Neural progenitor cell (in vitro differentiated cells): ENCODE results near the gene TRAM1L1. TPM values are rescaled to one million over a fixed set of nuclear protein-coding genes. Genes with fewer than 3 reads are reported as not detected.
A peak's percentile ranks its signal among the peaks of the same experiment; 100 is the strongest.

Experiments used
- DNase-seq: peaks from one replicate; pipeline ENCODE4 v3.0.0-alpha.2; 2016; ENCODE audit warnings: low spot score
- H2AFZ ChIP-seq: fragments of 200-600 bp; sonication (generic); replicated peaks from 2 replicates; pipeline ENCODE4 v1.6.1; 2016; ENCODE audit warnings: antibody characterized with exemption
- H3F3A ChIP-seq: fragments of 200-600 bp; sonication (generic); 2 replicates; pipeline ENCODE4 v1.6.1; 2016; ENCODE audit warnings: antibody characterized with exemption, low read depth
- H3K27ac ChIP-seq: fragments of 200-600 bp; sonication (generic); 2 replicates; pipeline ENCODE4 v1.5.1; 2016; ENCODE audit warnings: mild to moderate bottlenecking
- H3K27me3 ChIP-seq: fragments of 200-600 bp; sonication (generic); 2 replicates; pipeline ENCODE4 v1.6.1; 2016; ENCODE audit warnings: mild to moderate bottlenecking, moderate library complexity
- H3K36me3 ChIP-seq: fragments of 200-600 bp; sonication (generic); 2 replicates; pipeline ENCODE4 v1.5.1; 2016
- H3K4me1 ChIP-seq: fragments of 200-600 bp; sonication (generic); 2 replicates; pipeline ENCODE4 v1.6.1; 2016; ENCODE audit warnings: mixed run types
- H3K4me2 ChIP-seq: fragments of 200-600 bp; sonication (generic); 2 replicates; pipeline ENCODE4 v1.6.1; 2016
- H3K4me3 ChIP-seq: fragments of 200-600 bp; sonication (generic); 2 replicates; pipeline ENCODE4 v1.5.1; 2016
- H3K79me2 ChIP-seq: fragments of 200-600 bp; sonication (generic); 2 replicates; pipeline ENCODE4 v1.6.1; 2016; ENCODE audit warnings: low read depth
- H3K9ac ChIP-seq: fragments of 200-600 bp; sonication (generic); 2 replicates; pipeline ENCODE4 v1.6.1; 2016
- H3K9me3 ChIP-seq: fragments of 200-600 bp; sonication (generic); 2 replicates; pipeline ENCODE4 v1.5.1; 2016; ENCODE audit warnings: low read depth
- H4K20me1 ChIP-seq: fragments of 200-600 bp; sonication (generic); 2 replicates; pipeline ENCODE4 v1.6.1; 2016; ENCODE audit warnings: low read depth
- H3K27ac Mint-ChIP-seq: 3 replicates; pipeline ENCODE4 v1.8.0; 2021; ENCODE audit warnings: mixed read lengths
- H3K27me3 Mint-ChIP-seq: 2 replicates; pipeline ENCODE4 v1.8.0; 2022; ENCODE audit warnings: low read depth, mild to moderate bottlenecking, inconsistent platforms, moderate library complexity, mixed read lengths; ENCODE audit not compliant: insufficient read depth
- H3K36me3 Mint-ChIP-seq: 3 replicates; pipeline ENCODE4 v1.8.0; 2021; ENCODE audit warnings: mixed read lengths
- H3K4me1 Mint-ChIP-seq: 3 replicates; pipeline ENCODE4 v1.8.0; 2021; ENCODE audit warnings: mixed read lengths
- H3K4me3 Mint-ChIP-seq: 3 replicates; pipeline ENCODE4 v1.8.0; 2021; ENCODE audit warnings: mild to moderate bottlenecking, moderate library complexity, mixed read lengths
- H3K9me3 Mint-ChIP-seq: 3 replicates; pipeline ENCODE4 v1.8.0; 2020; ENCODE audit warnings: mixed read lengths
- CTCF ChIP-seq: fragments of 200-600 bp; sonication (generic); IDR thresholded peaks from 2 replicates; pipeline ENCODE4 v1.5.1; 2017; ENCODE audit warnings: antibody characterized with exemption, mild to moderate bottlenecking
- EZH2 ChIP-seq: fragments of 200-600 bp; sonication (generic); IDR thresholded peaks from 2 replicates; pipeline ENCODE4 v1.6.1; 2017; ENCODE audit warnings: antibody characterized with exemption, mild to moderate bottlenecking, moderate library complexity
- EZH2phosphoT487 ChIP-seq: fragments of 200-600 bp; sonication (generic); IDR thresholded peaks from 2 replicates; pipeline ENCODE4 v1.6.1; 2017; ENCODE audit warnings: antibody characterized with exemption
- total RNA-seq: library from RNA; depleted of rRNA; stranded (reverse); fragments of >200 nt; gene quantifications from 2 replicates; pipeline ENCODE4 v1.2.3, GENCODE V29; 2015; ENCODE audit warnings: low replicate concordance

The TRAM1L1 gene
- total RNA-seq, 1 donor from 2014 or later: 8.4 TPM

- DNase-seq: no peak
These were observed 11.1 kb upstream of the TRAM1L1 start for GRCh38 chr4:117096462-117096861.

GRCh38 chr4:117093571-117093970 is 8.2 kb upstream of the TRAM1L1 start:
- no peak overlapping the region for H3K27ac Mint-ChIP-seq
- H3K9me3 Mint-ChIP-seq: no peaks in the 10 kb centered on the region
- H3K4me2 ChIP-seq: no peak overlapping the region

More at GRCh38 chr4:117096462-117096861, 11.1 kb upstream of the TRAM1L1 start:
- H3K4me1 ChIP-seq: no peaks in the 10 kb centered on the region
- no peaks in the 10 kb centered on the region for H4K20me1 ChIP-seq
- H2AFZ ChIP-seq: peak overlapping the region; percentile 65
- Mint-ChIP-seq H3K9me3 (no peaks in the 10 kb centered on the region), H3K4me1 (no peaks in the 10 kb centered on the region), H3K27ac (no peak overlapping the region), H3K4me3 (no peak overlapping the region), H3K36me3 (no peaks in the 10 kb centered on the region), H3K27me3 (no peaks in the 10 kb centered on the region)
- no peaks in the 10 kb centered on the region for H3K79me2 ChIP-seq
- H3K27me3 ChIP-seq: no peaks in the 10 kb centered on the region
- H3K4me2 ChIP-seq: no peak overlapping the region
- H3K27ac ChIP-seq: no peak overlapping the region
- H3K36me3 ChIP-seq: no peaks in the 10 kb centered on the region
- no peak overlapping the region for H3K9ac ChIP-seq
- no peaks in the 10 kb centered on the region for H3F3A ChIP-seq
- H3K4me3 ChIP-seq: no peak overlapping the region
- H3K9me3 ChIP-seq: no peaks in the 10 kb centered on the region
- TF ChIP-seq EZH2phosphoT487: no peak
- no peak for TF ChIP-seq EZH2
- TF ChIP-seq CTCF: no peak

GRCh38 chr4:117077760-117078159 is 7.6 kb downstream of the TRAM1L1 start:
- Histone ChIP-seq H3K4me3 (no peak overlapping the region), H3K36me3 (no peaks in the 10 kb centered on the region), H3K4me1 (no peaks in the 10 kb centered on the region), H3K9ac (no peak overlapping the region), H3K27ac (no peak overlapping the region), H3F3A (no peaks in the 10 kb centered on the region), H3K79me2 (no peaks in the 10 kb centered on the region), H2AFZ (no peak overlapping the region), H3K27me3 (no peaks in the 10 kb centered on the region), H3K9me3 (no peaks in the 10 kb centered on the region), H4K20me1 (no peaks in the 10 kb centered on the region), H3K4me2 (no peak overlapping the region)
- TF ChIP-seq CTCF (no peak), EZH2phosphoT487 (no peak), EZH2 (no peak)
- peaks cover 5% of the 10 kb centered on the region for H3K36me3 Mint-ChIP-seq
- no peak for DNase-seq
- peaks cover 3% of the 10 kb centered on the region for H3K4me1 Mint-ChIP-seq
- no peak overlapping the region for H3K4me3 Mint-ChIP-seq
- H3K27me3 Mint-ChIP-seq: no peaks in the 10 kb centered on the region
- H3K27ac Mint-ChIP-seq: no peak overlapping the region
- H3K9me3 Mint-ChIP-seq: peaks cover 4% of the 10 kb centered on the region

More at GRCh38 chr4:117093571-117093970, 8.2 kb upstream of the TRAM1L1 start:
- Histone ChIP-seq H3K27ac (no peak overlapping the region), H3K4me1 (no peaks in the 10 kb centered on the region), H3K36me3 (no peaks in the 10 kb centered on the region), H2AFZ (no peak overlapping the region), H4K20me1 (no peaks in the 10 kb centered on the region), H3K9ac (no peak overlapping the region), H3K27me3 (no peaks in the 10 kb centered on the region), H3K9me3 (no peaks in the 10 kb centered on the region), H3F3A (no peaks in the 10 kb centered on the region), H3K79me2 (no peaks in the 10 kb centered on the region), H3K4me3 (no peak overlapping the region)
- Mint-ChIP-seq H3K4me1 (no peaks in the 10 kb centered on the region), H3K36me3 (no peaks in the 10 kb centered on the region), H3K4me3 (no peak overlapping the region), H3K27me3 (no peaks in the 10 kb centered on the region)
- DNase-seq: no peak
- TF ChIP-seq EZH2: no peak
- no peak for TF ChIP-seq CTCF
- no peak for TF ChIP-seq EZH2phosphoT487
